IPS DF 6.9 (cell line): ENCODE measurements around the gene PCIF1.

Source experiments
- DNase-seq: peaks from one replicate; pipeline ENCODE4 v3.0.0-alpha.2; 2013; ENCODE audit warnings: low read depth, low spot score
- H3K27ac ChIP-seq: one replicate; pipeline ENCODE4 v1.5.1; 2013; ENCODE audit warnings: low read length, control low read depth
- H3K27me3 ChIP-seq: 2 replicates; pipeline ENCODE4 v1.6.1; 2013; ENCODE audit warnings: mild to moderate bottlenecking, low read length; ENCODE audit not compliant: control insufficient read depth, insufficient read depth
- H3K36me3 ChIP-seq: 2 replicates; pipeline ENCODE4 v1.6.1; 2013; ENCODE audit warnings: low read length; ENCODE audit not compliant: control insufficient read depth, insufficient read depth
- H3K4me1 ChIP-seq: 2 replicates; pipeline ENCODE4 v1.6.1; 2013; ENCODE audit warnings: low read length; ENCODE audit not compliant: control insufficient read depth, insufficient read depth
- H3K4me3 ChIP-seq: 2 replicates; pipeline ENCODE4 v1.5.1; 2013; ENCODE audit warnings: mild to moderate bottlenecking, low read length
- H3K9me3 ChIP-seq: 2 replicates; pipeline ENCODE4 v1.6.1; 2013; ENCODE audit warnings: low read length, inconsistent platforms; ENCODE audit not compliant: control insufficient read depth, insufficient read depth
- WGBS: extraction: QIAGEN DNeasy Blood & Tissue Kit; methylation state at CpG from one replicate; pipeline ENCODE4 v1.1.7; 2013; ENCODE audit warnings: mixed read lengths, missing lambda C conversion rate; ENCODE audit not compliant: insufficient read length, insufficient coverage; 5-methylcytosine and 5-hydroxymethylcytosine counted together

PCIF1 gene

DNA sequence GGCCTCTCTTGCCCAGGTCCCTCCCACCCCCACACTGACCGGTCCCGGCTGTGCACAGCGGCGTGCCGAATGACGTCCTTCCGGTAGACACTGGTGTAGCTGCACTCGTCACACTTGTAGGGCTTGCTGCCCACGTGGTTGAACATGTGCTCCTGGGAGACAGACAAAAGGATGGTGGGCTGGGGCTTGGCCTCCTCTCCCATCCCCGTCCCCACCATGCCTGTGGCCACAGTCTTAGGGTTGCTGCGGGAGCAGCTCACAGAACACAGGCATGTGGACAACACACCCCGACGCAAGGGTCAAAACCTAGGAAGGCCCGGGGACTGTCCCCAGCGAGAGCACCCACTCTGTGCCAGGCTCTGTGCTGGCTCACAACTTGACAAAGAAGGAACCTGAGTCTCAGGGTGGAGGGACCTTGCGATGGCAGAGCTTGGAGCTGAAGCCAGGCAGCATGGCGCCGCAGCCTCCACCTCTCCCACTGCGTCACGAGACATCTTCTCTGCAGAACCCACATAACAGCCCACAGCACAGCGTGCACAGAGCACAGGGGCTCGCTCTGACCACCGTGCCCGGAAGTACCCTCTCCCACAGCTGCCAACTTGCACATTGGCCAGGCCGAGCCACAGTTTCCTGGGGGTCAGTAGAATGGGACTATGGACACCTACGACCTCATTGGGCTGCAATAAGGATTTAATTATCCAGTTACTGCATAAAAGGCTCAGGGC, 27.7 kb downstream of the PCIF1 start:
- H3K27me3 ChIP-seq: no peaks in the 10 kb centered on the region
- DNase-seq: no peak
- WGBS: no CpG with 5 or more reads among the region's 26 CpGs
- peaks cover 44% of the 10 kb centered on the region for H3K36me3 ChIP-seq
- no peaks in the 10 kb centered on the region for H3K4me1 ChIP-seq
- no peaks in the 10 kb centered on the region for H3K9me3 ChIP-seq
- H3K27ac ChIP-seq: no peak overlapping the region
- H3K4me3 ChIP-seq: no peak overlapping the region

GRCh38 chr20:45963059-45964005, 28.8 kb downstream of the PCIF1 start:
- H3K36me3 ChIP-seq: peaks cover 46% of the 10 kb centered on the region

DNA sequence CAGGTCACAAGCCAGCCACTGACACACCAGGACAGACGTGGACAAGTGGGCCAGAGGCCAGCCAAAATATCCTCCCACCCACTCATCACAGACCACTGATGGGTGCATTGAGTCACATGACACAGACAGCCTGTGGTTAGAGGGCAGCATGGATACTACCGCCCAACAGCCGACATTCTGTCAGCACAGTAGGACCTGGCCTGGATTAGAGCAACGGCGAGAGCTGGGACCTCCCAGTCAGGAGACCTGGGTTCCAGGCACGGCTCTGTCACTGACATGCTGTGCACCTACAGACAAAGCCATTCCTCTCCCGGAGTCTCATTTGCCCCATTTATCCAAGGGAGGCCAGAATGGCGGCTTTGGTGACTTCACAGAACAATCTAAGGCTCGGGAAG, 29.5 kb downstream of the PCIF1 start:
- no peak for DNase-seq
- Histone ChIP-seq H3K4me1 (no peaks in the 10 kb centered on the region), H3K27ac (no peak overlapping the region), H3K9me3 (no peaks in the 10 kb centered on the region), H3K27me3 (no peaks in the 10 kb centered on the region), H3K36me3 (peaks cover 44% of the 10 kb centered on the region), H3K4me3 (no peak overlapping the region)
- WGBS: no CpG with 5 or more reads among the region's 9 CpGs

More at GRCh38 chr20:45963059-45964005, 28.8 kb downstream of the PCIF1 start:
- WGBS: no CpG with 5 or more reads among the region's 34 CpGs
- DNase-seq: no peak
- no peaks in the 10 kb centered on the region for H3K27me3 ChIP-seq
- H3K4me3 ChIP-seq: no peak overlapping the region
- no peaks in the 10 kb centered on the region for H3K4me1 ChIP-seq
- H3K9me3 ChIP-seq: no peaks in the 10 kb centered on the region
- no peak overlapping the region for H3K27ac ChIP-seq

DNA sequence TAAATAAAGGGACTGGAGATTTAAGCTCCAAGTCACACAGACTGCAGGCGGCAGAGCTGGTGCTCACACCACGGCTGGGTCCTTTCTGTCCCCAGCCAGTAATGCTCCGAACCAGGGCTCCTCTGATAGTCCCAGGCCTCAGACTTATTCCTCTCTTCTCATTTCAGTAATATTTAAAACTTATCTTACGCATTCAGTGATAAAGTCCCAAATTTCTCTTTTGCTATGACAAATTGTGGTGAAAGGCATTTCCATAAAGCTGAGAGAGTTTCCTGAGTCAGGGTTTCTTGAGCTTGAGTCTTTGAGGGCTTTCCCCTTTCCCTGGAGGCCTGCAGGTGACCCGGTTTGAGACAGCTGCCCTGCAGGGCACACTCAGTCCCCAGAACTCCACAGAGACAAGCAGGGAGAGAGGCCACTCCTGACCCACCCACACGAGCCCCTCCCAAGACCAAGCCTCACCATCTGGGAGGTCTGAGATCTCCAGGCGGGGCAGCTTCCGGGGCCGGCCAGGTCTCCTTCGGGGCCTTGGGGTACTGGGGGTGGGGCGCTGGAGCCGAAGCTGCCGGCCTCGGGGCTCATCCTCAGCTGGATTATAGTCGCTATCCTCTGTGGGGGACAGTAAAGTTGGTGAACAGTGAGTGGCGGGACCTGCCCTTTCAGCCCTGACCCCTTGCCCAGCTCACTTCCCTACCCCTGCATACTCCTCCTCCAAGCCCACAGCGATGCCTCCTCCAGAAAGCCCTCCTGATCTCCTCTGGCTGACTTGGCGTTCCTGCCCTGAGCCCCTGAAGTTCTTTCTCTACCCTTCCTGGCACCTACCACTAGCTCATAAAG, 30.9 kb downstream of the PCIF1 start:
- Histone ChIP-seq H3K36me3 (peaks cover 37% of the 10 kb centered on the region), H3K9me3 (no peaks in the 10 kb centered on the region), H3K4me3 (no peak overlapping the region), H3K4me1 (no peaks in the 10 kb centered on the region; the same call in 1 of the 2 replicates), H3K27me3 (no peaks in the 10 kb centered on the region), H3K27ac (no peak overlapping the region)
- WGBS: no CpG with 5 or more reads among the region's 18 CpGs
- DNase-seq: no peak

GRCh38 chr20:45967551-45968080, 33.1 kb downstream of the PCIF1 start:
- WGBS: no CpG with 5 or more reads among the region's 13 CpGs
- Histone ChIP-seq H3K4me3 (no peak overlapping the region), H3K4me1 (no peaks in the 10 kb centered on the region; the same call in none of the 2 replicates), H3K27me3 (no peaks in the 10 kb centered on the region), H3K27ac (no peak overlapping the region), H3K9me3 (no peaks in the 10 kb centered on the region), H3K36me3 (peaks cover 25% of the 10 kb centered on the region)
- no peak for DNase-seq

- no CpG with 5 or more reads among the region's 10 CpGs for WGBS
- H3K9me3 ChIP-seq: no peaks in the 10 kb centered on the region
Observed at GRCh38 chr20:45968081-45968671, 33.7 kb downstream of the PCIF1 start.

GRCh38 chr20:45968801-45969711, 34.6 kb downstream of the PCIF1 start:
- H3K27me3 ChIP-seq: no peaks in the 10 kb centered on the region
- no peak for DNase-seq
- WGBS: no CpG with 5 or more reads among the region's 14 CpGs
- no peaks in the 10 kb centered on the region for H3K9me3 ChIP-seq
- H3K4me3 ChIP-seq: no peak overlapping the region
- peaks cover 18% of the 10 kb centered on the region for H3K36me3 ChIP-seq
- no peak overlapping the region for H3K27ac ChIP-seq
- H3K4me1 ChIP-seq: no peaks in the 10 kb centered on the region; the same call in none of the 2 replicates

More at GRCh38 chr20:45968081-45968671, 33.7 kb downstream of the PCIF1 start:
- DNase-seq: no peak
- no peak overlapping the region for H3K27ac ChIP-seq
- H3K4me3 ChIP-seq: no peak overlapping the region
- H3K27me3 ChIP-seq: no peaks in the 10 kb centered on the region
- no peaks in the 10 kb centered on the region; the same call in none of the 2 replicates for H3K4me1 ChIP-seq
- peaks cover 23% of the 10 kb centered on the region for H3K36me3 ChIP-seq

DNA sequence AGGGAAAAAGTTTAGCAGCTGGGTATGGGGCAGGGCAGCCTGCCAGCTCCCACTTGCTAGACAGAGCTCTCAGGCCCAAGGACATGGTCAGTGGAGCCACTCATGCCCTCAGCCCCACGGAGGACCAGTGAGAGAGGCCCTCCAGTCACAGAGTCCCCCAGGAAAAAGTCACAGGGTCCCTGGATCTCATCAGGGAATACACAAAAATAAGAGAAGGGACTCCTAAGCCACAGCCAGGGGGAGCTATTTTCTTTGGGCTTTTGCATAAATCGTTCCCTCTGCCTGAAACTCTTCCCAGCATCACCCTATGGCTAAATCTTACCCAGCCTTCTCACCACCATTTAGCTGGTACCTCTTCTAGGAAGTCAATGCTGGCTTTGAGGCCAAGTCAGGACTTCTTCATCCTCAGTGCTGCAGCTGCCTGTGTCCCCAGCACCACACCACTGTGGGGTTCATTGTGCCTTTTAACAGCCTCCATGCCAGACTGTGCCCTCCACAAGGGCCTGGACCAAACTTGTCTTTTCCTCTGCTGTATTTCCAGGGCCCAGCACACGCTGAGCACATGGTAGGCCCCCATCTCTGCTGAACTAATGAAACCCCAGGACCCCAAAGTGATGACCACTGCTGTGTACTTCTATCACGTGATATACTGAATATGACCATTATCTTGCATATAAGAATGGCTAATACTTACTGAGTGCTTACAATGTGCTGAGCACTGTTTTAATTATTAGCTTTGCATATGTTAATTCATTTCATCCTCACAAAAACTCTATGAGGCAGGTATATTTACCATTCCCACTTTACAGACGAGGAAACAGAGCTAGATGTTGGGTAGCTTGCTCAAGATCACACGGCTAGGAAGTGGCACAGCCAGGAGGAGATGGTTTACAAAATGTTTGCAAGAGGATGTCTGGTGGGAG, 35.5 kb downstream of the PCIF1 start:
- WGBS: no CpG with 5 or more reads among the region's 6 CpGs
- H3K27ac ChIP-seq: no peak overlapping the region
- no peak overlapping the region for H3K4me3 ChIP-seq
- H3K4me1 ChIP-seq: no peaks in the 10 kb centered on the region; the same call in none of the 2 replicates
- H3K9me3 ChIP-seq: no peaks in the 10 kb centered on the region
- peak; percentile 61 for DNase-seq
- H3K36me3 ChIP-seq: peaks cover 16% of the 10 kb centered on the region
- no peaks in the 10 kb centered on the region for H3K27me3 ChIP-seq
